A549 (cell line): Measurements from ENCODE around the gene MRPS17. TPM values are rescaled to one million over a fixed set of nuclear protein-coding genes. Genes with fewer than 3 reads are reported as not detected.

Experiments
- ATAC-seq, 2 experiments: fragments of 200-7000 bp in 1 of 2; fragments of >200 bp in 1 of 2; cut with Nextera tagmentation in 1 of 2; cut with Tn5 transposase in 1 of 2; 3 replicates each; pipeline versions ENCODE4 v1.8.0 to v1.9.1; 2018 to 2020; ENCODE audit warnings: mild to moderate bottlenecking in 1 of 2, moderate library complexity in 1 of 2
- CTCF ChIA-PET: fragments of 300-600 bp; sonication (Branson Sonifier 250); formaldehyde crosslinking; extraction: SDS; loops from one replicate; lab custom pipeline; 2021; ENCODE audit warnings: antibody characterized with exemption, inconsistent platforms; lab: Yijun Ruan, JAX
- POLR2A ChIA-PET: fragments of 350-600 bp; formaldehyde crosslinking; extraction: SDS; loops from one replicate; lab custom pipeline; 2021; ENCODE audit warnings: antibody characterized with exemption, inconsistent platforms; lab: Yijun Ruan, JAX
- DNase-seq, 2 experiments: peaks; one replicate each; pipeline versions ENCODE4 v3.0.0 to v3.0.0-alpha.2; 2011 to 2016; ENCODE audit warnings: low read depth in 1 of 2, low spot score in 1 of 2
- FAIRE-seq: peaks from 2 replicates; lab custom pipeline; 2011; peaks lifted over from hg19 to GRCh38; lab: Jason Lieb, UNC
- H3K27ac ChIP-seq, 2 experiments: fragments of >200 bp; sonication (Bioruptor Twin); formaldehyde crosslinking; 3 replicates each; pipeline ENCODE4 v1.5.1; 2016 to 2017
- H3K4me1 ChIP-seq: fragments of >200 bp; sonication (Bioruptor Twin); formaldehyde crosslinking; 3 replicates; pipeline ENCODE4 v1.6.1; 2016
- H3K4me2 ChIP-seq: fragments of >200 bp; sonication (Bioruptor Twin); formaldehyde crosslinking; 3 replicates; pipeline ENCODE4 v1.6.1; 2016
- H3K4me3 ChIP-seq: fragments of >200 bp; sonication (Bioruptor Twin); formaldehyde crosslinking; 3 replicates; pipeline ENCODE4 v1.5.1; 2016
- H3K9me3 ChIP-seq: fragments of >200 bp; sonication (Bioruptor Twin); formaldehyde crosslinking; 3 replicates; pipeline ENCODE4 v1.6.1; 2016
- ATOH8 ChIP-seq: fragments of 250-450 bp; sonication (Bioruptor Pico); IDR thresholded peaks from 2 replicates; pipeline ENCODE4 v1.5.0; 2020; ENCODE audit warnings: low read depth, mild to moderate bottlenecking, moderate library complexity
- CBX2 ChIP-seq: fragments of 200-600 bp; sonication (generic); IDR thresholded peaks from 2 replicates; pipeline ENCODE4 v1.6.1; 2016; ENCODE audit warnings: low read depth, mild to moderate bottlenecking, borderline replicate concordance
- CBX8 ChIP-seq: fragments of 200-600 bp; sonication (generic); IDR thresholded peaks from 2 replicates; pipeline ENCODE4 v1.6.1; 2016
- CEBPB ChIP-seq, 2 experiments: fragments of >200 bp in 1 of 2; sonication (Bioruptor Twin) in 1 of 2; formaldehyde crosslinking in 1 of 2; IDR thresholded peaks; 2 replicates each; pipeline ENCODE4 v1.6.1; 2012 to 2016
- CHD4 ChIP-seq: fragments of 200-600 bp; sonication (generic); IDR thresholded peaks from 2 replicates; pipeline ENCODE4 v1.6.1; 2016; ENCODE audit warnings: antibody characterized with exemption, mild to moderate bottlenecking, borderline replicate concordance
- EHF ChIP-seq: fragments of 250-450 bp; sonication (Bioruptor Pico); IDR thresholded peaks from 2 replicates; pipeline ENCODE4 v1.5.0; 2020; ENCODE audit warnings: mild to moderate bottlenecking
- ELK1 ChIP-seq: fragments of 150-350 bp; IDR thresholded peaks from 2 replicates; pipeline ENCODE4 v1.6.1; 2014; ENCODE audit warnings: low read depth, mild to moderate bottlenecking, low read length
- EP300 ChIP-seq, 2 experiments: fragments of >200 bp; sonication (Bioruptor Twin); formaldehyde crosslinking; IDR thresholded peaks; 2 replicates in 1 of 2; 3 replicates in 1 of 2; pipeline ENCODE4 v1.6.1; 2016 to 2017
- ESRRA ChIP-seq: fragments of 150-350 bp; IDR thresholded peaks from 2 replicates; pipeline ENCODE4 v1.6.1; 2014; ENCODE audit warnings: mild to moderate bottlenecking, low read length, borderline replicate concordance
- FOSB ChIP-seq: fragments of 250-450 bp; sonication (Bioruptor Pico); IDR thresholded peaks from 2 replicates; pipeline ENCODE4 v1.5.0; 2020; ENCODE audit warnings: mild to moderate bottlenecking, moderate library complexity
- FOXS1 ChIP-seq: fragments of 250-450 bp; sonication (Bioruptor Pico); IDR thresholded peaks from 2 replicates; pipeline ENCODE4 v1.5.0; 2020; ENCODE audit warnings: mild to moderate bottlenecking, moderate library complexity
- HES2 ChIP-seq: fragments of >200 bp; sonication (Bioruptor Twin); formaldehyde crosslinking; IDR thresholded peaks from 2 replicates; pipeline ENCODE4 v1.6.1; 2016
- HEYL ChIP-seq: fragments of 250-450 bp; sonication (Bioruptor Pico); IDR thresholded peaks from 2 replicates; pipeline ENCODE4 v1.8.0; 2021; ENCODE audit warnings: mild to moderate bottlenecking, moderate library complexity
- HMGXB4 ChIP-seq: fragments of 250-450 bp; sonication (Bioruptor Pico); IDR thresholded peaks from 2 replicates; pipeline ENCODE4 v1.5.0; 2021; ENCODE audit warnings: mild to moderate bottlenecking, moderate library complexity, borderline replicate concordance
- HOXA7 ChIP-seq: fragments of 250-450 bp; sonication (Bioruptor Pico); IDR thresholded peaks from 2 replicates; pipeline ENCODE4 v1.5.0; 2020; ENCODE audit warnings: mild to moderate bottlenecking, moderate library complexity
- HOXB13 ChIP-seq: fragments of 250-450 bp; sonication (Bioruptor Pico); IDR thresholded peaks from 2 replicates; pipeline ENCODE4 v1.5.0; 2020; ENCODE audit warnings: low read depth, mild to moderate bottlenecking, moderate library complexity
- JUN ChIP-seq, 2 experiments: fragments of >200 bp; sonication (Bioruptor Twin); formaldehyde crosslinking; IDR thresholded peaks; 2 replicates in 1 of 2; 3 replicates in 1 of 2; pipeline ENCODE4 v1.6.1; 2016 to 2017
- KDM1A ChIP-seq: fragments of 200-600 bp; sonication (generic); IDR thresholded peaks from 2 replicates; pipeline ENCODE4 v1.6.1; 2016; ENCODE audit warnings: low read depth, mild to moderate bottlenecking
- KDM5A ChIP-seq: fragments of 200-600 bp; sonication (generic); IDR thresholded peaks from 2 replicates; pipeline ENCODE4 v1.6.1; 2016; ENCODE audit warnings: antibody characterized with exemption, mild to moderate bottlenecking
- MAZ ChIP-seq: fragments of 150-350 bp; IDR thresholded peaks from 2 replicates; pipeline ENCODE4 v1.6.1; 2014; ENCODE audit warnings: antibody characterized with exemption, low read depth, low read length, borderline replicate concordance
- MYC ChIP-seq: IDR thresholded peaks from 2 replicates; pipeline ENCODE4 v1.6.1; 2012; ENCODE audit warnings: mild to moderate bottlenecking, inconsistent platforms, low read length, improper control_type of control experiment, borderline replicate concordance
- NFE2L2 ChIP-seq: fragments of 150-350 bp; conservative IDR thresholded peaks from 2 replicates; pipeline ENCODE4 v1.6.1; 2014; ENCODE audit warnings: low read length
- NPAS2 ChIP-seq: fragments of 250-450 bp; sonication (Bioruptor Pico); IDR thresholded peaks from 2 replicates; pipeline ENCODE4 v1.8.0; 2022; ENCODE audit warnings: mild to moderate bottlenecking, moderate library complexity, borderline replicate concordance
- NR3C1 ChIP-seq: fragments of >200 bp; sonication (Bioruptor Twin); formaldehyde crosslinking; IDR thresholded peaks from 3 replicates; pipeline ENCODE4 v1.6.1; 2017
- POLR2A ChIP-seq: IDR thresholded peaks from 2 replicates; pipeline ENCODE4 v1.6.1; 2012; ENCODE audit warnings: mild to moderate bottlenecking, low read length
- POLR2AphosphoS2 ChIP-seq: conservative IDR thresholded peaks from 2 replicates; pipeline ENCODE4 v1.6.1; 2012; ENCODE audit warnings: low read length, improper control_type of control experiment, inconsistent platforms
- RAD21 ChIP-seq, 2 experiments: fragments of >200 bp in 1 of 2; sonication (Bioruptor Twin) in 1 of 2; formaldehyde crosslinking in 1 of 2; IDR thresholded peaks in 1 of 2; conservative IDR thresholded peaks in 1 of 2; 2 replicates in 1 of 2; 3 replicates in 1 of 2; pipeline ENCODE4 v1.6.1; 2012 to 2018; ENCODE audit warnings: inconsistent platforms in 1 of 2
- RCOR1 ChIP-seq: fragments of 150-350 bp; IDR thresholded peaks from 2 replicates; pipeline ENCODE4 v1.6.1; 2014; ENCODE audit warnings: antibody characterized with exemption, low read length, low read depth
- RFX5 ChIP-seq: fragments of 450-650 bp; IDR thresholded peaks from 2 replicates; pipeline ENCODE4 v1.7.1; 2014; ENCODE audit warnings: antibody characterized with exemption, mild to moderate bottlenecking, moderate library complexity
- SMC3 ChIP-seq: fragments of >200 bp; sonication (Bioruptor Twin); formaldehyde crosslinking; IDR thresholded peaks from 3 replicates; pipeline ENCODE4 v1.6.1; 2018; ENCODE audit warnings: inconsistent platforms
- USF2 ChIP-seq: fragments of 450-650 bp; IDR thresholded peaks from 2 replicates; pipeline ENCODE4 v1.6.1; 2014; ENCODE audit warnings: antibody characterized with exemption
- ZC3H11A ChIP-seq: fragments of 450-650 bp; IDR thresholded peaks from 2 replicates; pipeline ENCODE4 v1.6.1; 2014; ENCODE audit warnings: antibody characterized with exemption, mild to moderate bottlenecking
- ZNF302 ChIP-seq: fragments of 250-450 bp; sonication (Bioruptor Pico); IDR thresholded peaks from 2 replicates; pipeline ENCODE4 v1.9.0; 2021; ENCODE audit warnings: inconsistent platforms, mild to moderate bottlenecking, moderate library complexity
- WGBS: methylation state at CpG from one replicate; pipeline ENCODE4 v1.1.6; 2017; ENCODE audit errors: missing lambda C conversion rate; 5-methylcytosine and 5-hydroxymethylcytosine counted together
- polyA plus RNA-seq, 4 experiments: library from polyadenylated mRNA; depleted of rRNA in 3 of 4; stranded (reverse); fragments of >200 nt; fragmentation: RNase III in 1 of 4; extraction: RNeasy Plus Mini Kit Qiagen cat#74134 plus additional on column Dnase treatment in 1 of 4; gene quantifications; 2 replicates in 3 of 4; 3 replicates in 1 of 4; pipeline ENCODE4 v1.2.3, GENCODE V29; 2011 to 2017

Gene MRPS17
- polyA plus RNA-seq, 2 of the 4 experiments (the other 2 are of a cell fraction): 29.1 to 33.0 TPM

GRCh38 chr7:55951637-55952351 lies at the start of gene MRPS17 (continued):
- TF ChIP-seq HOXA7: no peak
- TF ChIP-seq EHF: no peak
- no peak for TF ChIP-seq RCOR1
- TF ChIP-seq CHD4: no peak
- peak; percentile 83 for TF ChIP-seq KDM5A
- no peak for TF ChIP-seq ZC3H11A
- no peak for TF ChIP-seq ESRRA
- no peak for TF ChIP-seq RFX5
- TF ChIP-seq POLR2AphosphoS2: no peak
- no peak for TF ChIP-seq HEYL (CRISPR knock-in tag)
- TF ChIP-seq USF2: peak; percentile 28; the same call in 1 of the 2 replicates
- no peak for TF ChIP-seq KDM1A
- TF ChIP-seq JUN (IDR thresholded peaks at IDR 0.05): peak; percentile 59 to 71
- TF ChIP-seq NR3C1: no peak
- TF ChIP-seq HMGXB4: no peak
- TF ChIP-seq FOXS1 (CRISPR knock-in tag): no peak
- TF ChIP-seq CEBPB (IDR thresholded peaks at IDR 0.05): no peak
- no peak for TF ChIP-seq ELK1
- no peak for TF ChIP-seq NPAS2 (CRISPR knock-in tag)
- TF ChIP-seq ATOH8 (CRISPR knock-in tag): no peak
- TF ChIP-seq HES2: no peak
- peak; percentile 93 for TF ChIP-seq MYC
- TF ChIP-seq CBX2: no peak
- TF ChIP-seq, all 56 proteins: peak for 9

GRCh38 chr7:55903985-55904759 lies 47.5 kb upstream of the MRPS17 start:
- Histone ChIP-seq H3K9me3 (0 out of 3 replicates have a peak, but pooled peaks cover 5% of the 10 kb centered on the region), H3K4me3 (no peak overlapping the region), H3K4me2 (no peak overlapping the region), H3K27ac (no peak overlapping the region), H3K4me1 (no peaks in the 10 kb centered on the region)
- ATAC-seq: no peak
- DNase-seq: no peak
- ChIA-PET CTCF (no interaction called here), POLR2A (no interaction called here)
- 85% methylated on average over 8 of the region's 8 CpGs for WGBS
- no peak for FAIRE-seq
- TF ChIP-seq CBX8 (no peak), NPAS2 (CRISPR knock-in tag) (no peak), RAD21 (conservative IDR thresholded peaks at IDR 0.05 in 1 of 2, IDR thresholded peaks at IDR 0.05 in 1 of 2) (no peak), SMC3 (no peak), MAZ (no peak), RCOR1 (no peak), POLR2A (no peak), ZC3H11A (no peak), NFE2L2 (no peak), ZNF302 (CRISPR knock-in tag) (no peak), ELK1 (no peak), FOSB (no peak), HES2 (no peak), EP300 (IDR thresholded peaks at IDR 0.05) (no peak), HOXB13 (CRISPR knock-in tag) (no peak), JUN (IDR thresholded peaks at IDR 0.05) (no peak), CBX2 (no peak)
